A673 (cell line): Measurements from ENCODE around the gene ADGRG1. TPM values are rescaled to one million over a fixed set of nuclear protein-coding genes. Genes with fewer than 3 reads are reported as not detected.
A peak's percentile ranks its signal among the peaks of the same experiment; 100 is the strongest.

ENCODE experiments used
- BruUV-seq: library from RNA; stranded (reverse); fragments of 400-500 nt; replicated peaks from 2 replicates; lab custom pipeline; 2021; lab: Mats Ljungman, UMichigan
- CTCF ChIA-PET: fragments of 300-600 bp; sonication (Branson Sonifier 250); formaldehyde crosslinking; loops from one replicate; lab custom pipeline; 2022; ENCODE audit warnings: antibody characterized with exemption; lab: Charles Lee
- POLR2A ChIA-PET: fragments of 300-600 bp; sonication (Branson Sonifier 250); formaldehyde crosslinking; loops from one replicate; lab custom pipeline; 2022; ENCODE audit warnings: antibody characterized with exemption; ENCODE audit not compliant: low non-redundant PET; lab: Charles Lee
- DNase-seq: peaks from one replicate; pipeline ENCODE4 v3.0.0-alpha.2; 2015; ENCODE audit warnings: low spot score
- H3K27ac ChIP-seq: fragments of 200-600 bp; sonication (generic); 2 replicates; pipeline ENCODE4 v1.5.1; 2016; ENCODE audit warnings: mixed run types, low read depth, mild to moderate bottlenecking, mixed read lengths, antibody characterized with exemption, low read length; ENCODE audit not compliant: poor library complexity, severe bottlenecking
- H3K27me3 ChIP-seq: fragments of 200-600 bp; sonication (generic); replicated peaks from 2 replicates; pipeline ENCODE4 v1.6.1; 2017; ENCODE audit warnings: mixed run types, low read depth, mild to moderate bottlenecking, mixed read lengths, antibody characterized with exemption, low read length; ENCODE audit not compliant: insufficient read depth, poor library complexity
- H3K36me3 ChIP-seq: fragments of 200-600 bp; sonication (generic); 2 replicates; pipeline ENCODE4 v1.6.1; 2016; ENCODE audit warnings: mixed run types, mild to moderate bottlenecking, mixed read lengths, antibody characterized with exemption, low read length; ENCODE audit not compliant: insufficient read depth, poor library complexity, severe bottlenecking
- H3K4me1 ChIP-seq: fragments of 200-600 bp; sonication (generic); 2 replicates; pipeline ENCODE4 v1.6.1; 2017; ENCODE audit warnings: mixed run types, mild to moderate bottlenecking, mixed read lengths, antibody characterized with exemption, low read length; ENCODE audit not compliant: insufficient read depth, poor library complexity, severe bottlenecking
- H3K4me3 ChIP-seq: fragments of 200-600 bp; sonication (generic); 2 replicates; pipeline ENCODE4 v1.5.1; 2016; ENCODE audit warnings: low read depth, mixed run types, mild to moderate bottlenecking, mixed read lengths, low read length; ENCODE audit not compliant: poor library complexity, severe bottlenecking
- H3K9me3 ChIP-seq: fragments of 200-600 bp; sonication (generic); 2 replicates; pipeline ENCODE4 v1.6.1; 2016; ENCODE audit warnings: mixed run types, low read depth, mild to moderate bottlenecking, mixed read lengths, antibody characterized with exemption, low read length; ENCODE audit not compliant: poor library complexity, severe bottlenecking
- CTCF ChIP-seq: fragments of 300-800, 200-600 bp; sonication (generic); conservative IDR thresholded peaks from 2 replicates; pipeline ENCODE4 v1.5.1; 2017; ENCODE audit warnings: low read depth, mild to moderate bottlenecking, antibody characterized with exemption, low read length, moderate library complexity, mixed read lengths
- EZH2 ChIP-seq: fragments of 200-600 bp; sonication (generic); IDR thresholded peaks from 2 replicates; pipeline ENCODE4 v1.6.1; 2017; ENCODE audit warnings: borderline replicate concordance, low read depth, mild to moderate bottlenecking, mixed read lengths, antibody characterized with exemption, low read length; ENCODE audit not compliant: poor library complexity, severe bottlenecking
- intact Hi-C: fragments of 100-400 bp; cut with micrococcal nuclease; formaldehyde crosslinking; loops from one replicate; pipeline ENCODE4 v1.10.0; 2022; ENCODE audit not compliant: unreplicated experiment
- total RNA-seq: library from RNA; stranded (reverse); gene quantifications from 2 replicates; pipeline ENCODE4 v1.2.3, GENCODE V29; 2021

Gene ADGRG1
- total RNA-seq, 1 experiment from 2014 or later = 0.75 TPM

- ChIA-PET CTCF (interaction anchor here (0.6 kb wide), 1 partner anchor 24 kb away, joined by 3 read pairs; no protein-coding TSS in a partner anchor), POLR2A (no interaction called here)
- BruUV-seq = no TSS peak
- TF ChIP-seq CTCF (peak; percentile 49), EZH2 (no peak)
- intact Hi-C loops = no loop called here
- Histone ChIP-seq H3K36me3 (no peaks in the 10 kb centered on the region), H3K27me3 (no peaks in the 10 kb centered on the region), H3K9me3 (no peaks in the 10 kb centered on the region), H3K27ac (no peak overlapping the region), H3K4me1 (no peaks in the 10 kb centered on the region), H3K4me3 (no peak overlapping the region)
- DNase-seq = no peak
These were observed 39.3 kb downstream of the ADGRG1 start for GRCh38 chr16:57667526-57668262.

- TF ChIP-seq EZH2 (no peak), CTCF (no peak)
- Histone ChIP-seq H3K9me3 (no peaks in the 10 kb centered on the region), H3K4me3 (no peak within 1 kb of the TSS), H3K4me1 (no peaks in the 10 kb centered on the region), H3K27me3 (no peaks in the 10 kb centered on the region), H3K36me3 (no peaks in the 10 kb centered on the region), H3K27ac (no peak within 1 kb of the TSS)
- intact Hi-C loops = no loop called here
- DNase-seq = no peak
- BruUV-seq = no TSS peak
- POLR2A ChIA-PET = no interaction called here
- CTCF ChIA-PET = no interaction called here
These were observed 39.8 kb downstream of the ADGRG1 start, which contains the start of gene ADGRG3 for GRCh38 chr16:57668263-57668571. Gene ADGRG3 (plus strand): TSS chr16:57668306. CDS start chr16:57668348, 42 bp downstream.

GRCh38 chr16:57668630-57669475 lies 40.4 kb downstream of the ADGRG1 start:
- intact Hi-C loops = no loop called here
- Histone ChIP-seq H3K4me1 (no peaks in the 10 kb centered on the region), H3K27ac (no peak overlapping the region), H3K4me3 (no peak overlapping the region), H3K36me3 (no peaks in the 10 kb centered on the region), H3K27me3 (no peaks in the 10 kb centered on the region), H3K9me3 (no peaks in the 10 kb centered on the region)
- BruUV-seq = no TSS peak
- POLR2A ChIA-PET = no interaction called here
- TF ChIP-seq EZH2 = no peak
- TF ChIP-seq CTCF = no peak
- DNase-seq = no peak
- CTCF ChIA-PET = no interaction called here
